Astrocyte of the cerebellum (primary cell): ENCODE results near the gene GAL3ST3.

Experiments
- DNase-seq: peaks from one replicate; pipeline ENCODE4 v3.0.0-alpha.2; 2011; ENCODE audit warnings: low read depth
- H3K4me3 ChIP-seq: 2 replicates; pipeline ENCODE4 v1.5.1; 2011; ENCODE audit warnings: mild to moderate bottlenecking, low read depth, low read length, moderate library complexity
- in situ Hi-C: cut with HindIII; loops from 2 replicates; pipeline ENCODE4 v1.10.0; 2017; ENCODE audit warnings: low sequenced_read_pairs
- TF ChIP-seq, protein P1 (sequence below): IDR thresholded peaks from 2 replicates; pipeline ENCODE4 v1.5.1; 2012; ENCODE audit warnings: low read length, low read depth, moderate library complexity, mild to moderate bottlenecking; ENCODE audit errors: missing control alignments

Gene GAL3ST3

DNA sequence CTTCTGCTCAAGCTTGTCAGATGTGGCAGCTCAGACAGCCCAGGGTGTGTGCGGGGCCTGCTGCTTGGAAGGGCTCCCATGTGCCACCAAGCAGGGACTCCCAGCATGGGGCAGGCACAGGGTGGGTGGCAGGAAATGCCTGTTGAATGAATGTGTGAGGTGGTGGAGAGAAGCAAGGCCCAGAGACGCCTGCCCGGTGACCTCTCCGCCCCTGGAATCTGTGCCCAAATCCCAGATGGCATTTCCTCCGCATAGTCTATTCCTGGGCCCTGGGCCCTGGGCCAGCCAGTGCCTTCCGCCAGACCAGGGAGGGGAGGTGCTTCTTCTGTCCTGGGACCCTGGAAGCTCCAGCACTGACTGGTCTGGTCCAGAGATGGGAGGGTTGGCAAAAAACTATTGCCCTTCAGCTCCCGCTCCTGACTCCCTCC, 33.5 kb downstream of the GAL3ST3 start:
- TF ChIP-seq, protein P1, sequence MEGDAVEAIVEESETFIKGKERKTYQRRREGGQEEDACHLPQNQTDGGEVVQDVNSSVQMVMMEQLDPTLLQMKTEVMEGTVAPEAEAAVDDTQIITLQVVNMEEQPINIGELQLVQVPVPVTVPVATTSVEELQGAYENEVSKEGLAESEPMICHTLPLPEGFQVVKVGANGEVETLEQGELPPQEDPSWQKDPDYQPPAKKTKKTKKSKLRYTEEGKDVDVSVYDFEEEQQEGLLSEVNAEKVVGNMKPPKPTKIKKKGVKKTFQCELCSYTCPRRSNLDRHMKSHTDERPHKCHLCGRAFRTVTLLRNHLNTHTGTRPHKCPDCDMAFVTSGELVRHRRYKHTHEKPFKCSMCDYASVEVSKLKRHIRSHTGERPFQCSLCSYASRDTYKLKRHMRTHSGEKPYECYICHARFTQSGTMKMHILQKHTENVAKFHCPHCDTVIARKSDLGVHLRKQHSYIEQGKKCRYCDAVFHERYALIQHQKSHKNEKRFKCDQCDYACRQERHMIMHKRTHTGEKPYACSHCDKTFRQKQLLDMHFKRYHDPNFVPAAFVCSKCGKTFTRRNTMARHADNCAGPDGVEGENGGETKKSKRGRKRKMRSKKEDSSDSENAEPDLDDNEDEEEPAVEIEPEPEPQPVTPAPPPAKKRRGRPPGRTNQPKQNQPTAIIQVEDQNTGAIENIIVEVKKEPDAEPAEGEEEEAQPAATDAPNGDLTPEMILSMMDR, result no peak
- no peak for DNase-seq
- H3K4me3 ChIP-seq, result no peak overlapping the region
- in situ Hi-C loops, result no loop called here

DNA sequence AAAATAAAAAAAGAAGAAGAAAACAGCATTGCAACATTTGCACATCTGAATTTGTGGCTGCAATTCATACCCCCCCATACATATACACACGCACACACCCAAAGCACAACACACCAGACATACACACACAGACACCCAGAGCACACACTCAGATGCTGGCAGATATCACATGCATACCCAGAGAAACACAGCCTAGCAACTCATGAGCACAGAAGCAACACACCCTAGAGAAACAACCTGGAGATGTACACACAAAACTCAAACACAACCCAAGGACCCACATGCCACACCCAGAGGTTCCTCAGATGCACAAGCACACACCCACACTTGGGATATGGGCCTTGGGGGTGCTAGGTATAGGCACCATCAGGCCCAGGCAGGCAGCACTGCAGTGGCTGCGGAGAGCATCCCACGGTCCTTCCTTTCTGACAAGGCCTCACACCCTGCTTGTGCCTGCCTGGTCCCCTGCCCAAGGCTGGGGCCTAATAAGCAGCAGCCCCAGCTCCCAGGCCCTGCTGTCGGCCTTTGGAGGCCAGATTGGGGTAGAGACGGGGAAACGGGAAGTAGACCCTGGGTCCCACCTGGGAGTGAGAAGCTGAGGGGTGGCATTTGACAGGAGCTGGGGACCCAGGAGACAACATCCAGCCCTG, 34.0 kb downstream of the GAL3ST3 start:
- DNase-seq, result no peak
- TF ChIP-seq, protein P1, result no peak
- in situ Hi-C loops, result no loop called here
- H3K4me3 ChIP-seq, result no peak overlapping the region

DNA sequence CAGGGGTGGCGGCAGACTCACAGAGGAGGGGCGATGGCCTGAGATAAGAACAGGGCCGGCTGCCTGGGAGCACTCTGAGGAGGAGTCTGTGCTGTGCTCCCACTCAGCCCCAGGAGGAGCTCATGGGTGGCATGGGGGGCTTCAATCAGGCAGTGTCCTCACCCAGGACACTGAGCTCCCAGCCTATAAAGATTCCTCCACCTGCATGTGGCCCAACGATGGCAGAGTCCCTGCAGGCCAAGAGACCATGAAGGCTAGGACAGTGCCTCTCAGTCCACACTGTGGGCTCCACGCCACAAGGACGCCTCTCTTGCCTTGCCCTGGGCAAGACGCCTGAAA, 35.2 kb downstream of the GAL3ST3 start:
- H3K4me3 ChIP-seq, result no peak overlapping the region
- TF ChIP-seq, protein P1, result no peak
- no peak for DNase-seq
- in situ Hi-C loops, result no loop called here

DNA sequence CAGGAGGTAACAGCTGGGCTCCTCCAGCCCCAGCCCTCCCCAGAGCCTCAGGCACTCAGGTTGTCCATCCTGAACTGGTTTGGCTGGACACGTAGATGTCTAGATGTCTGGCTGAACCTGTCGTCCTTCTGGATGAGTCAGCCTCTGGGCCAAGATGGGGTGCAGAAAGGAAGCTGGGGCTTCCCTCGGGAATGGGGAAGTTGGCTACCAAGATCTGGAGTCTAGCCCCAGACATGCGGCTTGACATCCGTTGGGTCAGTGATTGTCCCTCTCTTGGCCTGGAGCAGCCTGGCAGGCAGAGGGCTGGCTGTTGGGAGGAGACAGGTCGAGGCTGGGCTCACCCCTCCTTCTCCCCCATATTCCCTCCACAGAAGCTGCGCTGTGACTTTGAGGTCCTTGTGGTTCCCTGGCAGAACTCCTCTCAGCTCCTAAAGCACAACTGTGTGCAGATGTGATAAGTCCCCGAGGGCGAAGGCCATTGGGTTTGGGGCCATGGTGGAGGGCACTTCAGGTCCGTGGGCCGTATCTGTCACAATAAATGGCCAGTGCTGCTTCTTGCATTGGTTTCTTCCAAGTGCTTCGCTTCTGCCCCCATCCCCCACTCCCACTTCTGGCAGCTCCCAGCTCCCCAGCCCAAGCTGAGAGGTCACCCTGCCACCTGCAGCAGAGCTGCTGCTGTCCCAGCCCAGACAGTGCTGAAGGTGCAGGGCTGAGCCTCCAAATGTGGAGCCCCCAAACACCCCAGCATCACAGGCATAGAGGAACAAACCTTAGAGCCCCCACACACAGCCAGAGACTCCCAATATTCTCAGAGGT, 35.8 kb downstream of the GAL3ST3 start:
- no peak overlapping the region for H3K4me3 ChIP-seq
- in situ Hi-C loops, result no loop called here
- TF ChIP-seq, protein P1, result no peak

DNA sequence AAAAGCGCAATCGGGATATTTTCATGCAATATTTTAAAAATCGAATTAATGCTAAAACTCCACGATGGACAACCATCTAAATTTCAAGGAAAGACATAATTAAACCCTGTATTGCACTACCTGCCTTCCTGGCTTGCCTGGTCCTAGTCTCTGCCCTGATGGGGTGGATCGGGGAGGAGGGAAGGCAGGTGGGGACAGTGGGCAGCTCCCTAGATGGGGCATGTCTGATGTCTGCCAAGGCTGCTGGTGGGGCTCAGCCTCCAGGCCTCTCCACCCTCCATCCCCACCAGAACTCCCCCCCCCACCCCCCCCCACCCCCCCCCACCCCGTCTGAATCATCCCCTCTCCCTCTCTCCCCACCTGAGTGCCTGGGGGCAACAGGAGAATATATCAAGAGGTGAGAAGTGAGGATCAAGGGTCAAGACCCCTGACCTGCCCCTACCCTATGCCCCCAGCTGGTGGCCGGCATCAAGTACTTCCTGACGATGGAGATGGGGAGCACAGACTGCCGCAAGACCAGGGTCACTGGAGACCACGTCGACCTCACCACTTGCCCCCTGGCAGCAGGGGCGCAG, 36.5 kb downstream of the GAL3ST3 start:
- TF ChIP-seq, protein P1, result no peak
- DNase-seq, result no peak
- H3K4me3 ChIP-seq, result no peak overlapping the region

More for the DNA sequence above, 35.8 kb downstream of the GAL3ST3 start:
- no peak for DNase-seq

DNA sequence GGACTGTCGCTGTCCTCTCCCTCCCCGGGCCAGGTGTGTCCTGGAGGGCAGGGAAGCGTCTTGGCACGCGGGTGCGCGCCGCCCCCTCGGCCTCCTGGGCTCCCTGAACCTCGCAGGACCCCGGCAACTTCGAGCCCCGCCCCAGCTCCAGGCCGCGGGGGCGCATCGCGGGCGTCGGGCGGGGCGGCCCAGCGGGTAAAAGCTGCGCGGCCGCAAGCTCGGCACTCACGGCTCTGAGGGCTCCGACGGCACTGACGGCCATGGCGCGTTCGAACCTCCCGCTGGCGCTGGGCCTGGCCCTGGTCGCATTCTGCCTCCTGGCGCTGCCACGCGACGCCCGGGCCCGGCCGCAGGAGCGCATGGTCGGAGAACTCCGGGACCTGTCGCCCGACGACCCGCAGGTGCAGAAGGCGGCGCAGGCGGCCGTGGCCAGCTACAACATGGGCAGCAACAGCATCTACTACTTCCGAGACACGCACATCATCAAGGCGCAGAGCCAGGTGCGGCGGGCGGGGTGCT, 37.1 kb downstream of the GAL3ST3 start, which contains the start of gene CST6:
Gene CST6 (plus strand): TSS at position 224 of the 519 bp plus-strand sequence. CDS start 37 bp downstream, at position 261.
- TF ChIP-seq, protein P1, result no peak
- H3K4me3 ChIP-seq, result no peak within 1 kb of the TSS
- no peak for DNase-seq
- in situ Hi-C loops, result no loop called here

More for the DNA sequence above, 36.5 kb downstream of the GAL3ST3 start:
- in situ Hi-C loops, result no loop called here
